Liver (tissue), 9 donors: ENCODE results near the gene STK32C. TPM values are rescaled to one million over a fixed set of nuclear protein-coding genes. Genes with fewer than 3 reads are reported as not detected.

ENCODE experiments used
- DNase-seq: peaks from one replicate; pipeline ENCODE4 v3.0.0-alpha.2; 2017; ENCODE audit warnings: low spot score
- H3K27ac ChIP-seq, 2 donors: one replicate each; pipeline ENCODE4 v1.7.0; 2013; ENCODE audit warnings: inconsistent platforms in 2 of 2, low read length in 2 of 2, control low read depth in 1 of 2, low read depth in 1 of 2, mild to moderate bottlenecking in 1 of 2
- H3K27me3 ChIP-seq, 4 donors: one replicate each; pipeline versions ENCODE4 v1.6.1 to v1.7.0; 2013; ENCODE audit warnings: low read length in 3 of 4, inconsistent platforms in 1 of 4, mild to moderate bottlenecking in 1 of 4, moderate library complexity in 1 of 4; ENCODE audit not compliant: control insufficient read depth in 4 of 4, insufficient read depth in 4 of 4
- H3K36me3 ChIP-seq, 4 donors: one replicate each; pipeline versions ENCODE4 v1.6.1 to v1.7.0; 2013; ENCODE audit warnings: low read length in 3 of 4, mild to moderate bottlenecking in 3 of 4, low read depth in 1 of 4, moderate library complexity in 1 of 4; ENCODE audit not compliant: control insufficient read depth in 4 of 4, insufficient read depth in 3 of 4
- H3K4me1 ChIP-seq, 4 donors: one replicate each; pipeline versions ENCODE4 v1.6.1 to v1.7.0; 2013; ENCODE audit warnings: low read length in 3 of 4, mild to moderate bottlenecking in 3 of 4, moderate library complexity in 1 of 4; ENCODE audit not compliant: control insufficient read depth in 4 of 4, insufficient read depth in 4 of 4
- H3K4me3 ChIP-seq, 3 donors: one replicate each; pipeline versions ENCODE4 v1.6.1 to v1.7.0; 2013; ENCODE audit warnings: low read length in 3 of 3, control low read depth in 1 of 3, low read depth in 1 of 3, mild to moderate bottlenecking in 1 of 3
- H3K9ac ChIP-seq, 2 donors: one replicate each; pipeline ENCODE4 v1.7.0; 2013; ENCODE audit warnings: low read length in 2 of 2, mild to moderate bottlenecking in 2 of 2, moderate library complexity in 2 of 2, control low read depth in 1 of 2, low read depth in 1 of 2
- H3K9me3 ChIP-seq, 4 donors: one replicate each; pipeline versions ENCODE4 v1.6.1 to v1.7.0; 2013; ENCODE audit warnings: low read length in 3 of 4; ENCODE audit not compliant: control insufficient read depth in 4 of 4
- ATF3 ChIP-seq: IDR thresholded peaks from 2 replicates; pipeline ENCODE4 v1.6.1; 2016; ENCODE audit warnings: antibody characterized with exemption
- EGR1 ChIP-seq, 2 donors: IDR thresholded peaks; 2 replicates each; pipeline ENCODE4 v1.6.1; 2016 to 2018; ENCODE audit warnings: antibody characterized with exemption in 2 of 2, low read depth in 2 of 2
- FOXA1 ChIP-seq: IDR thresholded peaks from 2 replicates; pipeline ENCODE4 v1.6.1; 2016; ENCODE audit warnings: antibody characterized with exemption
- FOXA2 ChIP-seq: IDR thresholded peaks from 2 replicates; pipeline ENCODE4 v1.6.1; 2016; ENCODE audit warnings: antibody characterized with exemption
- GABPA ChIP-seq, 2 donors: IDR thresholded peaks in 1 of 2; conservative IDR thresholded peaks in 1 of 2; 2 replicates each; pipeline ENCODE4 v1.6.1; 2016; ENCODE audit warnings: antibody characterized with exemption in 2 of 2, mild to moderate bottlenecking in 1 of 2, moderate library complexity in 1 of 2
- HNF4A ChIP-seq, 2 donors: conservative IDR thresholded peaks; 2 replicates each; pipeline ENCODE4 v1.6.1; 2016; ENCODE audit warnings: antibody characterized with exemption in 2 of 2, mild to moderate bottlenecking in 2 of 2
- HNF4G ChIP-seq: IDR thresholded peaks from 2 replicates; pipeline ENCODE4 v1.6.1; 2016; ENCODE audit warnings: antibody characterized with exemption
- JUND ChIP-seq, 2 donors: IDR thresholded peaks; 2 replicates each; pipeline ENCODE4 v1.6.1; 2016; ENCODE audit warnings: antibody characterized with exemption in 2 of 2
- RAD21 ChIP-seq, 2 donors: IDR thresholded peaks; 2 replicates each; pipeline ENCODE4 v1.6.1; 2016; ENCODE audit warnings: antibody characterized with exemption in 2 of 2, mild to moderate bottlenecking in 2 of 2
- RXRA ChIP-seq, 2 donors: IDR thresholded peaks; 2 replicates each; pipeline ENCODE4 v1.6.1; 2017 to 2018; ENCODE audit warnings: antibody characterized with exemption in 2 of 2, mild to moderate bottlenecking in 1 of 2
- SP1 ChIP-seq: IDR thresholded peaks from 2 replicates; pipeline ENCODE4 v1.6.1; 2018; ENCODE audit warnings: antibody characterized with exemption, mild to moderate bottlenecking
- YY1 ChIP-seq: IDR thresholded peaks from 2 replicates; pipeline ENCODE4 v1.6.1; 2016; ENCODE audit warnings: antibody characterized with exemption, mild to moderate bottlenecking
- WGBS: extraction: QIAGEN DNeasy Blood & Tissue Kit; methylation state at CpG from one replicate; pipeline ENCODE4 v1.1.7; 2013; 5-methylcytosine and 5-hydroxymethylcytosine counted together
- polyA plus RNA-seq, 2 donors: library from polyadenylated mRNA; stranded (reverse) in 1 of 2; unstranded in 1 of 2; fragments of 200-250 nt in 1 of 2; fragments of >200 nt in 1 of 2; fragmentation: Nextera tagmentation in 1 of 2; extraction: Ambion mirVana in 1 of 2; gene quantifications; one replicate each; pipeline versions ENCODE4 v1.2.1 to v1.2.3, GENCODE V29; 2013 to 2015
- total RNA-seq, 2 donors: library from RNA; depleted of rRNA; stranded (reverse); fragments of >200 nt; gene quantifications; one replicate each; pipeline ENCODE4 v1.2.3, GENCODE V29; 2014
- TF ChIP-seq, protein P1 (sequence below): IDR thresholded peaks from 2 replicates; pipeline ENCODE4 v1.6.1; 2016; ENCODE audit warnings: antibody characterized with exemption
- TF ChIP-seq, protein P2 (sequence below): IDR thresholded peaks from 2 replicates; pipeline ENCODE4 v1.6.1; 2016; ENCODE audit warnings: antibody characterized with exemption, mild to moderate bottlenecking
- TF ChIP-seq, protein P3 (sequence below): IDR thresholded peaks from 2 replicates; pipeline ENCODE4 v1.6.1; 2016; ENCODE audit warnings: antibody characterized with exemption
- donor health status: healthy.
- donor health status: healthy.
- donor health status: healthy.
- donor health status: healthy.
- donor health status: healthy.

The STK32C gene
- total and polyA plus RNA-seq, 4 donors, result 1.8 to 4.6 (median 2.2) TPM

GRCh38 chr10:132310701-132311337, 3.1 kb upstream of the STK32C start (continued):
- TF ChIP-seq, protein P1, sequence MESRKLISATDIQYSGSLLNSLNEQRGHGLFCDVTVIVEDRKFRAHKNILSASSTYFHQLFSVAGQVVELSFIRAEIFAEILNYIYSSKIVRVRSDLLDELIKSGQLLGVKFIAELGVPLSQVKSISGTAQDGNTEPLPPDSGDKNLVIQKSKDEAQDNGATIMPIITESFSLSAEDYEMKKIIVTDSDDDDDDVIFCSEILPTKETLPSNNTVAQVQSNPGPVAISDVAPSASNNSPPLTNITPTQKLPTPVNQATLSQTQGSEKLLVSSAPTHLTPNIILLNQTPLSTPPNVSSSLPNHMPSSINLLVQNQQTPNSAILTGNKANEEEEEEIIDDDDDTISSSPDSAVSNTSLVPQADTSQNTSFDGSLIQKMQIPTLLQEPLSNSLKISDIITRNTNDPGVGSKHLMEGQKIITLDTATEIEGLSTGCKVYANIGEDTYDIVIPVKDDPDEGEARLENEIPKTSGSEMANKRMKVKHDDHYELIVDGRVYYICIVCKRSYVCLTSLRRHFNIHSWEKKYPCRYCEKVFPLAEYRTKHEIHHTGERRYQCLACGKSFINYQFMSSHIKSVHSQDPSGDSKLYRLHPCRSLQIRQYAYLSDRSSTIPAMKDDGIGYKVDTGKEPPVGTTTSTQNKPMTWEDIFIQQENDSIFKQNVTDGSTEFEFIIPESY, result no peak
- TF ChIP-seq, protein P2, sequence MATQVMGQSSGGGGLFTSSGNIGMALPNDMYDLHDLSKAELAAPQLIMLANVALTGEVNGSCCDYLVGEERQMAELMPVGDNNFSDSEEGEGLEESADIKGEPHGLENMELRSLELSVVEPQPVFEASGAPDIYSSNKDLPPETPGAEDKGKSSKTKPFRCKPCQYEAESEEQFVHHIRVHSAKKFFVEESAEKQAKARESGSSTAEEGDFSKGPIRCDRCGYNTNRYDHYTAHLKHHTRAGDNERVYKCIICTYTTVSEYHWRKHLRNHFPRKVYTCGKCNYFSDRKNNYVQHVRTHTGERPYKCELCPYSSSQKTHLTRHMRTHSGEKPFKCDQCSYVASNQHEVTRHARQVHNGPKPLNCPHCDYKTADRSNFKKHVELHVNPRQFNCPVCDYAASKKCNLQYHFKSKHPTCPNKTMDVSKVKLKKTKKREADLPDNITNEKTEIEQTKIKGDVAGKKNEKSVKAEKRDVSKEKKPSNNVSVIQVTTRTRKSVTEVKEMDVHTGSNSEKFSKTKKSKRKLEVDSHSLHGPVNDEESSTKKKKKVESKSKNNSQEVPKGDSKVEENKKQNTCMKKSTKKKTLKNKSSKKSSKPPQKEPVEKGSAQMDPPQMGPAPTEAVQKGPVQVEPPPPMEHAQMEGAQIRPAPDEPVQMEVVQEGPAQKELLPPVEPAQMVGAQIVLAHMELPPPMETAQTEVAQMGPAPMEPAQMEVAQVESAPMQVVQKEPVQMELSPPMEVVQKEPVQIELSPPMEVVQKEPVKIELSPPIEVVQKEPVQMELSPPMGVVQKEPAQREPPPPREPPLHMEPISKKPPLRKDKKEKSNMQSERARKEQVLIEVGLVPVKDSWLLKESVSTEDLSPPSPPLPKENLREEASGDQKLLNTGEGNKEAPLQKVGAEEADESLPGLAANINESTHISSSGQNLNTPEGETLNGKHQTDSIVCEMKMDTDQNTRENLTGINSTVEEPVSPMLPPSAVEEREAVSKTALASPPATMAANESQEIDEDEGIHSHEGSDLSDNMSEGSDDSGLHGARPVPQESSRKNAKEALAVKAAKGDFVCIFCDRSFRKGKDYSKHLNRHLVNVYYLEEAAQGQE, result no peak
- no peak for TF ChIP-seq FOXA2

DNA sequence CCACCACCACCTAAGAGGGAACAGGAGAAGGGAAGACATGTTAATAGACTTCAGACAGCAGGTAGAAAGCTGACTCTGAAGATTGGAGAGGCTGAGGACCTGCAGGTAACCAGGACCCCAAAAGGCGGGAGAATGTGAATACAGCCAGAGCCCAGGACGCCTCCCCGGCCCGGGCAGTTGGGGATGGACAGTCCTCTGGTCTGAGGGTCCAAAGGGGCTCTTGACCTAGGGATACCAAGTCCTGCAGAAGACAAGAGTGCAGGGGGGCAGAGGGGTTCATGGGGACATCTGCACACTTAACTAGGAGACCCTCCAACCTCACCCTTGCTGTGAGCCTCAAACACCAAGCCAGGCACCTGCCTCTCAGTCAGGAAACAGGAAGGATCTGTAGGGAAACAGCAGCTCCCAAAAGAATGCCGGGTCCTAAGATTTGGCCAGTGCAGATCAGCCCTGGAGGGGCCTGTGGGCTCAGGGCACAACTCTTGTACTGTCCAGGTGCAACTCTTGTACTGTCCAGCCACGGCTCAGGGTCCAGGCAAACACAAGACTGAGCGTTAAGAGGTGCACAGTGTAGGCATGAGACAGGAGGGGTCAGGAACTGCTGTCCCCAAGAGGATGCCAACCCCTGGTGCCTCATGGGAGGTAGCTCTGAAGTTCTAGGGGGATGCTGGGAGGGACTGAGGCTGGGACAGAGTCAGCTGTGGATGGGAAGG, 2.3 kb upstream of the STK32C start:
- Histone ChIP-seq H3K27me3 (no peaks in the 10 kb centered on the region), H3K4me1 (peaks cover 6 to 18% (median 10%) of the 10 kb centered on the region in 4 donors), H3K9ac (no peak overlapping the region), H3K36me3 (no peaks in the 10 kb centered on the region), H3K9me3 (peaks cover 0 to 4% (median 0%) of the 10 kb centered on the region in 4 donors), H3K27ac (no peak overlapping the region), H3K4me3 (no peak overlapping the region)
- no peak for TF ChIP-seq GABPA (IDR thresholded peaks at IDR 0.05 in 1 of 2, conservative IDR thresholded peaks at IDR 0.05 in 1 of 2)
- 88% methylated on average over 7 of the region's 7 CpGs for WGBS
- DNase-seq, result no peak

DNA sequence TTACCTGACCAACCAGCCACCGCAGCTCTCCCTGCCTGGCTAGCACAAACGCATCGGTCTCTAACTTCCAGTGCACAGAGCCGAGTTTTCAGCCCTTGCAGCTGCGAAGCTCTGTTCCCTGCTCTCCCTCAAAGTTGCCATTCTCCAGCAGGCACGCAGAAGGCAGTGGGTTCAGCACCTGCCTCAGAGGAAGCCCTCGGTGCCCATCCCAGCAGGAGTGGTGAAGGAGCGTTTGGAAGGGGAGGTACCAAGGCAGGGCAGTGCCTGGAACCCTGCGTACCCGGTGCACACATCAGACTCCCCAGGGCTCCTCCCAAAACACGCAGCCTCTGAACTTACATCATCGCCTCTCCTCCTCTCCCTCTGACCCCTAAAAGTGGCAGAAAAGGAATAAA, 1.7 kb upstream of the STK32C start:
- no peaks in the 10 kb centered on the region for H3K27me3 ChIP-seq
- H3K4me1 ChIP-seq, result peaks cover 6 to 18% (median 10%) of the 10 kb centered on the region in 4 donors
- H3K9ac ChIP-seq, result no peak overlapping the region
- peaks cover 0 to 4% (median 0%) of the 10 kb centered on the region in 4 donors for H3K9me3 ChIP-seq
- no peak overlapping the region for H3K4me3 ChIP-seq
- 71% methylated on average over 12 of the region's 12 CpGs for WGBS
- H3K27ac ChIP-seq, result no peak overlapping the region
- no peak for DNase-seq
- H3K36me3 ChIP-seq, result no peaks in the 10 kb centered on the region
- TF ChIP-seq HNF4A (conservative IDR thresholded peaks at IDR 0.05), result no peak
- no peak for TF ChIP-seq FOXA1
- no peak for TF ChIP-seq HNF4G
- TF ChIP-seq SP1, result no peak
- TF ChIP-seq FOXA2, result no peak
- TF ChIP-seq YY1, result no peak
- no peak for TF ChIP-seq ATF3
- no peak for TF ChIP-seq RXRA (IDR thresholded peaks at IDR 0.05)
- TF ChIP-seq, protein P2, result no peak
- no peak for TF ChIP-seq JUND (IDR thresholded peaks at IDR 0.05)
- no peak for TF ChIP-seq EGR1 (IDR thresholded peaks at IDR 0.05; ENCODE audit: low read depth in 2 of 2)
- no peak for TF ChIP-seq RAD21 (IDR thresholded peaks at IDR 0.05)
- TF ChIP-seq GABPA (IDR thresholded peaks at IDR 0.05 in 1 of 2, conservative IDR thresholded peaks at IDR 0.05 in 1 of 2), result no peak
- TF ChIP-seq, protein P3, sequence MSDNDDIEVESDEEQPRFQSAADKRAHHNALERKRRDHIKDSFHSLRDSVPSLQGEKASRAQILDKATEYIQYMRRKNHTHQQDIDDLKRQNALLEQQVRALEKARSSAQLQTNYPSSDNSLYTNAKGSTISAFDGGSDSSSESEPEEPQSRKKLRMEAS, result no peak
